ENCODE results near the gene PIAS3. TPM values are rescaled to one million over a fixed set of nuclear protein-coding genes. Genes with fewer than 3 reads are reported as not detected.

The PIAS3 gene
- total RNA-seq, 1 donor from 2014 or later = 58.5 TPM

DNA sequence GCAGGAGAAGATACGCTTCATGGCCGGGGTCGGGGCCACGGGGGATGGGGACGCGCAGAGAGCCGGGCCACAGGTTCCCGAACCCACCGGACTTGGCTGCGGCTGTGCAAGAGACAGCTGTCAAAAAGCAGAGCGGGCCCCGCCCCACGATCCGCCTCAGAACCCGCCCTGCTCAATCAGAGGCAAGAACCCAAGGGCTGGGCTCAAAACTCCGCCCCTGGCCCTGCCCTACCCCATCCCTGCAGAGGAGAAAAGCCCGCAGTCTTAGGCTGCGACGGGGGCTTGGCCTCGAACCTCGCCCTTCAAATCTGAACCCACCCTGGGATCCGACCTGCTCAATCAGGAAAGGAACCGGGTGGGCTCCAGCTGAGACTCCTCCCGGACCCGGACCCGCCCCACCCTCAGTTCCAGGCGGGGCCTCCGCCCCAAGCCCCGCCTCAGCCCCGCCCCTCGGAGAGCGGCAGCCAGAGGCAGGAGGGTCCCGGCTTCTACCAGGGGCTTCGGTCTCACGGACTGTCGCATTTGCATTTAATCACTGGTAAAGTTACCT is 26.9 kb upstream of the PIAS3 start, which contains the start of gene ANKRD35:
ANKRD35 (minus strand) TSS at position 129 of the 550 bp plus-strand sequence; CDS start at position 21, 108 bp downstream.
- H3K4me3 Mint-ChIP-seq (ENCODE audit: unreplicated experiment) = peak within 1 kb of the TSS; percentile 83
- H3K4me1 Mint-ChIP-seq (ENCODE audit: low read depth) = peaks cover 36% of the 10 kb centered on the region
- H3K27ac Mint-ChIP-seq (ENCODE audit: unreplicated experiment) = no peak within 1 kb of the TSS
- H3K27me3 Mint-ChIP-seq (ENCODE audit: low read depth) = peaks cover 7% of the 10 kb centered on the region
- no peaks in the 10 kb centered on the region for H3K36me3 Mint-ChIP-seq (ENCODE audit: low read depth)
- DNase-seq (ENCODE audit: low spot score) = no peak
- no peaks in the 10 kb centered on the region for H3K9me3 Mint-ChIP-seq (ENCODE audit: low read depth)
- TF ChIP-seq, protein P1, sequence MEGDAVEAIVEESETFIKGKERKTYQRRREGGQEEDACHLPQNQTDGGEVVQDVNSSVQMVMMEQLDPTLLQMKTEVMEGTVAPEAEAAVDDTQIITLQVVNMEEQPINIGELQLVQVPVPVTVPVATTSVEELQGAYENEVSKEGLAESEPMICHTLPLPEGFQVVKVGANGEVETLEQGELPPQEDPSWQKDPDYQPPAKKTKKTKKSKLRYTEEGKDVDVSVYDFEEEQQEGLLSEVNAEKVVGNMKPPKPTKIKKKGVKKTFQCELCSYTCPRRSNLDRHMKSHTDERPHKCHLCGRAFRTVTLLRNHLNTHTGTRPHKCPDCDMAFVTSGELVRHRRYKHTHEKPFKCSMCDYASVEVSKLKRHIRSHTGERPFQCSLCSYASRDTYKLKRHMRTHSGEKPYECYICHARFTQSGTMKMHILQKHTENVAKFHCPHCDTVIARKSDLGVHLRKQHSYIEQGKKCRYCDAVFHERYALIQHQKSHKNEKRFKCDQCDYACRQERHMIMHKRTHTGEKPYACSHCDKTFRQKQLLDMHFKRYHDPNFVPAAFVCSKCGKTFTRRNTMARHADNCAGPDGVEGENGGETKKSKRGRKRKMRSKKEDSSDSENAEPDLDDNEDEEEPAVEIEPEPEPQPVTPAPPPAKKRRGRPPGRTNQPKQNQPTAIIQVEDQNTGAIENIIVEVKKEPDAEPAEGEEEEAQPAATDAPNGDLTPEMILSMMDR (IDR thresholded peaks at IDR 0.05) = no peak

DNA sequence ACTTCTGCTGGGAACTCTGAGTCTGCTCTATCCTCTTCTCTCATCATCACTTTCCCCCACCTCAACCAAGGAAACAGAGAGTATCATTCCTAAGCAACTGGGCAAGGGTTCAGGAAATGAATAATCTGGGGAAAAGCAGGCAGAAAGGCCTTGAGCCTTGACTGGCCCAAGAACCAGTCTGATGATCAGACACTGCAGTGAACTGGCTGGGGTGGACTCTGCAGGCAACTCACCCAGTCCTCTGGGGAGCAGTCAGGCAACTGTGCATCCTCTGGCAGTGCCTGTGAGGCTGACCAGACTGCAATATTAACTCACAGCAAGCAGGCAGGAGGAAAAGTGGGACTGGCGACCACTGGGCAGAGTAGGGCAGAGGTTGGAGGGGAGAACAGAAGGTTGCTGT is 25.8 kb upstream of the PIAS3 start:
- TF ChIP-seq, protein P1 (IDR thresholded peaks at IDR 0.05) = no peak
- Mint-ChIP-seq H3K36me3 (ENCODE audit: low read depth) (no peaks in the 10 kb centered on the region), H3K4me1 (ENCODE audit: low read depth) (peaks cover 27% of the 10 kb centered on the region), H3K27ac (ENCODE audit: unreplicated experiment) (no peak overlapping the region), H3K9me3 (ENCODE audit: low read depth) (no peaks in the 10 kb centered on the region), H3K27me3 (ENCODE audit: low read depth) (peaks cover 7% of the 10 kb centered on the region), H3K4me3 (ENCODE audit: unreplicated experiment) (peak overlapping the region; percentile 83)
- no peak for DNase-seq (ENCODE audit: low spot score)

DNA sequence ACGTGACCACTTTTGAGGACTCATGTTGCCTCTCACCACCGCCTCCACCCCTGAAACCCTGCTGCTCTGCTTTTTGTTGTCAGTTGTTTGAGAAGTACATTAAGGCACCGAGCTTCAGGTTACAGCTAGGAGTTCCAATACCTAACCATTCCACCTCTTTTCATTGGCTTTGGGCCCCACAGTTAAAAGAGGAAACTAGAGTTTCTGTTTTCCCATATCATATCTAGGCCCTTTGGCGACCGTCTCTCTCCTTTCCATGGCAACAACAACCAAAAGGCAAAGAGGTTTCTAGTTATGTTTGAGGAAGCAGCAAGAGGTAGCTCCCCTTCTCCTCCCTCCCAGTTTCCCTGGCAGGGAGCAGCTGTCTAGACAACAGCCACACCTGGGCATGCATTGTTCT is 20.9 kb upstream of the PIAS3 start:
- Mint-ChIP-seq H3K27me3 (ENCODE audit: low read depth) (peaks cover 2% of the 10 kb centered on the region), H3K36me3 (ENCODE audit: low read depth) (no peaks in the 10 kb centered on the region), H3K9me3 (ENCODE audit: low read depth) (no peaks in the 10 kb centered on the region), H3K4me1 (ENCODE audit: low read depth) (peaks cover 4% of the 10 kb centered on the region), H3K4me3 (ENCODE audit: unreplicated experiment) (no peak overlapping the region), H3K27ac (ENCODE audit: unreplicated experiment) (no peak overlapping the region)
- TF ChIP-seq, protein P1 (IDR thresholded peaks at IDR 0.05) = no peak
- no peak for DNase-seq (ENCODE audit: low spot score)

DNA sequence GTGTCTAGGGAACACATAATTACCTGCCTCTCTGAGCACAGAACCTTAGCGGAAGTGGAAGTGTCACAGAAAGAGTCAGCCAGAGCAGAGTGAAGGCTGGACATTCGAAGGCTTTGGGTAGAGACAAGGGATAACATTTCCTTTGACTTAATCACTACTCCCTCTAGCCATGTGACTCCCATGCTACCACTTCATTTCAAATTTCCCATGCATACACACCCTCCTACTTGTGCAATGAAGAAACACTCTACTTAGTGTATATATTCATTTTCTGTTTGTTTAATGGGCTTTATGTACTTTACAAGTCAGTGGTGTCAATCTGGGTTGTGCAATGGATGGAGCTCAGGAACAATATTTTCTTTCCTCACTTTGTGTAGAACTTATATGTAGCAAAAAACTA is 19.8 kb upstream of the PIAS3 start:
- no peaks in the 10 kb centered on the region for H3K4me1 Mint-ChIP-seq (ENCODE audit: low read depth)
- TF ChIP-seq, protein P1 (IDR thresholded peaks at IDR 0.05) = no peak
- no peak for DNase-seq (ENCODE audit: low spot score)
- peaks cover 3% of the 10 kb centered on the region for H3K27me3 Mint-ChIP-seq (ENCODE audit: low read depth)
- no peak overlapping the region for H3K4me3 Mint-ChIP-seq (ENCODE audit: unreplicated experiment)
- H3K9me3 Mint-ChIP-seq (ENCODE audit: low read depth) = no peaks in the 10 kb centered on the region
- H3K27ac Mint-ChIP-seq (ENCODE audit: unreplicated experiment) = no peak overlapping the region
- no peaks in the 10 kb centered on the region for H3K36me3 Mint-ChIP-seq (ENCODE audit: low read depth)

DNA sequence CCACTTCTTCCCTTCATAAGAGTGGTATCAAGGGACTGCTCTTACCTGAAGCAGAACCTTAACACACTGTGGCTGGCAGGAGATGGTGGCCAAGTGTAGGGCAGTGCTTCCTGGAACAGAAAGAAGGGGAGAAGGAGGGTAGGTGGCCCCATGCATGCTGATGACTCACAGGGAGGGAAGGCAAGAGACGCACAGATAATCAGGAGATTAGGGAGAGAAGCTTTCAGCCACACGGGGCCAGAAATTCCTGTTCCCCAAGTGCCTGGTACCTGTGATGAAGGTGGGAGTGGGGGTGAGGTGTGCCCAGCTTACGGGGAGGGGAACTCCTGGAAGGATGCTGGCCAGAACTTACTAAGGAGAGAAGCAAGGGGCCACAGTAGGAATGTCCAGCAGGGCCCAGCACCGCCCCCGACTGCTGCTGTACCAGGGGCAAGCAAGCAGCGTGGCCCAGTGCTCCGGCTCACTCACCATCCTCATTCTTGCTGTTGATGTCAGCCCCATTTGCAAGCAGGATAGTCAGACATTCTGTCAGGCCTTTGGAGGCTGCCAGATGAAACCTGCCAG is 19.1 kb upstream of the PIAS3 start:
- Mint-ChIP-seq H3K27ac (ENCODE audit: unreplicated experiment) (no peak overlapping the region), H3K27me3 (ENCODE audit: low read depth) (peaks cover 4% of the 10 kb centered on the region)

More for the DNA sequence above, 19.1 kb upstream of the PIAS3 start:
- Mint-ChIP-seq H3K36me3 (ENCODE audit: low read depth) (no peaks in the 10 kb centered on the region), H3K4me3 (ENCODE audit: unreplicated experiment) (no peak overlapping the region), H3K4me1 (ENCODE audit: low read depth) (no peaks in the 10 kb centered on the region), H3K9me3 (ENCODE audit: low read depth) (no peaks in the 10 kb centered on the region)
- DNase-seq (ENCODE audit: low spot score) = no peak
- TF ChIP-seq, protein P1 (IDR thresholded peaks at IDR 0.05) = no peak
